Activated T-cell treated with anti-CD3 and anti-CD28 coated beads, Interleukin-2, amount 50 U/mL, for 4 hours (primary cell): ENCODE results near the gene RGS7. TPM values are rescaled to one million over a fixed set of nuclear protein-coding genes. Genes with fewer than 3 reads are reported as not detected.
"Not testable (repeated sequence)": the region's sequence is repeated elsewhere in the genome, so short reads cannot be mapped to it uniquely, and the experiment has no call there.

ENCODE experiments used
- ATAC-seq, 2 donors: fragments of 200-7000 bp; cut with Tn5 transposase; one replicate each; pipeline ENCODE4 v1.10.0; 2021
- DNase-seq: peaks from one replicate; pipeline ENCODE4 v3.0.0-alpha.2; 2020
- H3K27me3 Mint-ChIP-seq: one replicate; pipeline ENCODE4 v1.8.0; 2021; ENCODE audit warnings: low read depth, mixed read lengths
- H3K36me3 Mint-ChIP-seq: one replicate; pipeline ENCODE4 v1.8.0; 2022; ENCODE audit warnings: mixed read lengths; ENCODE audit not compliant: insufficient read depth
- H3K4me1 Mint-ChIP-seq: one replicate; pipeline ENCODE4 v1.8.0; 2021; ENCODE audit warnings: low read depth, mixed read lengths
- H3K4me3 Mint-ChIP-seq: one replicate; pipeline ENCODE4 v1.8.0; 2021; ENCODE audit warnings: mild to moderate bottlenecking, moderate library complexity, mixed read lengths
- H3K9me3 Mint-ChIP-seq: one replicate; pipeline ENCODE4 v1.8.0; 2021; ENCODE audit warnings: mixed read lengths
- total RNA-seq, 3 donors: library from RNA; stranded (reverse); gene quantifications; one replicate each; pipeline ENCODE4 v1.2.1, GENCODE V29; 2021

RGS7 gene
- total RNA-seq, 3 donors from 2014 or later: not detected

DNA sequence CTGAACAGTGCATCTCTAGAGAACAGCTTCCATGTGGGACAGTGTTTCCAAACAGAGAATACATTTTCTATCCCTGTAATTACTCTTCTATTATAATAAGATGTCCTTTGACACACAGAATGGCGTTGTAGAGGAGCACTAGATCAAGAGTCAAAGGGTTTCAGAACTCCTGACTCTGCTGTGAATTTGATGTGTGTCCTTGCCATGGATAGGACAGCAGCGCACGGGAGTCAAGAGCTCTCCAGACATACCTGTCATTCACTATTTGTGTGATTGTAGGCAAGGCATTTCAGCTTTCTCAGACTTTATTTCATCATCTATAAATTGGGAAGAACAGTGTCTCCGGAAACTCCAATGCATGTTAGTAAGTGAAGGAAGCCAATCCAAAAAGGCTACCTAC lies 176.4 kb downstream of the RGS7 start:
- DNase-seq (no peak), ATAC-seq (no peak)
- H3K36me3 Mint-ChIP-seq: no peaks in the 10 kb centered on the region
- H3K4me3 Mint-ChIP-seq: no peak overlapping the region
- H3K4me1 Mint-ChIP-seq: no peaks in the 10 kb centered on the region
- no peaks in the 10 kb centered on the region for H3K27me3 Mint-ChIP-seq
- peaks cover 3% of the 10 kb centered on the region for H3K9me3 Mint-ChIP-seq

- H3K4me1 Mint-ChIP-seq: no peaks in the 10 kb centered on the region
- no peaks in the 10 kb centered on the region for H3K27me3 Mint-ChIP-seq
- ATAC-seq (no peak), DNase-seq (no peak)
- H3K4me3 Mint-ChIP-seq: no peak overlapping the region
- H3K9me3 Mint-ChIP-seq: no peaks in the 10 kb centered on the region
- H3K36me3 Mint-ChIP-seq: no peaks in the 10 kb centered on the region
These were observed 179.3 kb downstream of the RGS7 start for GRCh38 chr1:241177660-241178059.

DNA sequence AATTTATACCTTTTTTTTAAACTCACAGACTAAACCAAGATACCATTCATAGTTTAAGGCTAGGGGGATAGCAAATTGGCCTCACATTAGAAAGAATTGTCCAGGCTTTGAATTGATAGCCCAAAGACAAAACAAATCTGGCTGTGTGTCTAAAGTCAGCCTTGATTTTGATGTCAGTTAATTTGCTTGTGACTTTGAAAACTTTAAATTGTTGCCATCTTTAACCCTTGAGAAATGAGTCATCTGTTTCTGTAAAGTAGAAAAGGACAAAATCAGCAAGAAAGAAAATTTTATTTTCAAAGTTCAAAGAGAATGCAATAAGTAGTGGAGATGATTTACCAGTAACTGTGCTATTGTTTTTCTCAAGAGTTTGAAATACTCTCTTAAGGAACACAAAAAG lies 184.5 kb downstream of the RGS7 start:
- Mint-ChIP-seq H3K4me1 (no peaks in the 10 kb centered on the region), H3K9me3 (no peaks in the 10 kb centered on the region), H3K36me3 (no peaks in the 10 kb centered on the region), H3K4me3 (no peak overlapping the region), H3K27me3 (no peaks in the 10 kb centered on the region)
- no peak for ATAC-seq
- DNase-seq: no peak

DNA sequence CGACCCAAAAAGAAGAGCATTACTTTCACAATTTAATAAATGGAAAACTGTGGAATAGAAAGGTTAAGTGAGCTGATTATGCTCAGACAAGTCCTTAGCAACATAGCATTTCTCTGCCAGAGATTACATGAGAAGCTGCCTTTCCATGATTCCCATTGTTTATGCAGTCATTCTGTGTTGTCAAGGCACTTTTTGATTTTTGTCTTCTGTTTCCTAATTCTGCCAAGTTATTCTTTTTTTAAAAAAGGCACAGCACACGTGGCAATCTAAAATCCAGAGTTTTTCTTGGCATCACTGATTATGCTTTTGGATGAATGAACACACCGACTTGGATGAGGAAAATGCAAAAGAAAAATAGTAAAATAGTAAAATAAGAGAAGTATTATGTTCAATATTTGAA lies 185.0 kb downstream of the RGS7 start:
- H3K36me3 Mint-ChIP-seq: no peaks in the 10 kb centered on the region
- H3K9me3 Mint-ChIP-seq: peaks cover 2% of the 10 kb centered on the region
- no peak for ATAC-seq
- no peaks in the 10 kb centered on the region for H3K27me3 Mint-ChIP-seq
- H3K4me1 Mint-ChIP-seq: no peaks in the 10 kb centered on the region
- no peak overlapping the region for H3K4me3 Mint-ChIP-seq
- no peak for DNase-seq

DNA sequence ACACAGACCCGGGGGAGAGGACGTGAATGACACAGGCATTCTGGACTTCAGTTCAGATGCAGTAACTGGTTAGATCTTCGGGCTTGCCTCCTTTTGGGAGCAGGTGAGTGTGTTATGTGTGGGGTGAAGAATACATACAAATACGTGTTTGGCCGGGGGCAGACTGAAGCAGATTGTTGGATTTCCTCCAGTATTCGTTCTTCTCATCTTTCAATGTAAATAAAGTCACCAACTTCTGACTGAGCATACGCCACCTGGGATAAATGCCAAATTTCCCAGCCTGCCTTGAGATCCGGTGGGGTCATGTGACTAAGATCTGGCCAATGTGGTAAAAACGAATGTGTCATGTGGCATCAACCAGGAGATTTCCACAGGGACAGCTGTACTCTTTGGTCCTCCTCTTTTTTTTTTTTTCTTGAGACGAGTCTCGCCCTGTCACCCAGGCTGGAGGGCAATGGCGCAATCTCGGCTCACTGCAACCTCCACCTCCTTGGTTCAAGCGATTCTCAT lies 189.8 kb downstream of the RGS7 start:
- H3K27me3 Mint-ChIP-seq: no peaks in the 10 kb centered on the region
- H3K9me3 Mint-ChIP-seq: peaks cover 12% of the 10 kb centered on the region
- H3K36me3 Mint-ChIP-seq: no peaks in the 10 kb centered on the region
- no peak for ATAC-seq
- no peak overlapping the region for H3K4me3 Mint-ChIP-seq
- DNase-seq: no peak
- no peaks in the 10 kb centered on the region for H3K4me1 Mint-ChIP-seq

GRCh38 chr1:241166625-241167024 lies 190.4 kb downstream of the RGS7 start:
- no peaks in the 10 kb centered on the region for H3K4me1 Mint-ChIP-seq
- DNase-seq (no peak), ATAC-seq (no peak)
- H3K36me3 Mint-ChIP-seq: no peaks in the 10 kb centered on the region
- H3K4me3 Mint-ChIP-seq: no peak overlapping the region
- peaks cover 12% of the 10 kb centered on the region for H3K9me3 Mint-ChIP-seq
- no peaks in the 10 kb centered on the region for H3K27me3 Mint-ChIP-seq

DNA sequence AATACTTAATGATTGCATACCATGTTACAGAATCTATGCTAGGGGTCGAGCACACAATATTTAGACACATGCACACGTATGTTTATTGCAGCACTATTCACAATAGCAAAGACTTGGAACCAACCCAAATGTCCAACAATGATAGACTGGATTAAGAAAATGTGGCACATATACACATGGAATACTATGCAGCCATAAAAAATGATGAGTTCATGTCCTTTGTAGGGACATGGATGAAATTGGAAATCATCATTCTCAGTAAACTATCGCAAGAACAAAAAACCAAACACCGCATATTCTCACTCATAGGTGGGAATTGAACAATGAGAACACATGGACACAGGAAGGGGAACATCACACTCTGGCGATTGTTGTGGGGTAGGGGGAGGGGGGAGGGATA lies 191.7 kb downstream of the RGS7 start:
- H3K4me1 Mint-ChIP-seq, H3K27me3 Mint-ChIP-seq, ATAC-seq, H3K4me3 Mint-ChIP-seq, H3K36me3 Mint-ChIP-seq, DNase-seq: not testable (repeated sequence)
- H3K9me3 Mint-ChIP-seq: peaks cover 12% of the 10 kb centered on the region

DNA sequence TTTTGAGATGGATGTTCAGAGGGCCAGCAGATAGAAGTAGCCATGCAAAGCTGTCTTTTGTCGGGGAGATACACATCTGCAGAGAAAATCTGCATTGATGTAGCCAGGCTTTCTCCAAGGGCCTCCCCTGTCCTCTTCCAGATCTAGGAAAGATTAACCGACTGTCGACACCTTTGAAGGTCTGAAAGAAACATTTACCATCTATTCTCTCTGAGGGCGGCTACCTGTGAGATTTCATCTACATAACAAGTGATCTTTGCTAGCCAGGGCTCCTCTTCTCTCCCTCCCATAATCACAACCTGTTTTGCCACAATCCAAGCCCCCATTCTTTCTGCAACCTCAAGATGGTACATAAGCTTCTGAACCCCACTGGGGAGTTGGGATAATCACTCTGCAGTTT lies 193.6 kb downstream of the RGS7 start:
- Mint-ChIP-seq H3K9me3 (peaks cover 12% of the 10 kb centered on the region), H3K27me3 (no peaks in the 10 kb centered on the region), H3K4me3 (no peak overlapping the region), H3K36me3 (no peaks in the 10 kb centered on the region), H3K4me1 (no peaks in the 10 kb centered on the region)
- DNase-seq: no peak
- ATAC-seq: no peak

- Mint-ChIP-seq H3K36me3 (no peaks in the 10 kb centered on the region), H3K4me1 (no peaks in the 10 kb centered on the region), H3K4me3 (no peak overlapping the region)
These were observed 195.8 kb downstream of the RGS7 start for GRCh38 chr1:241161188-241161689.

DNA sequence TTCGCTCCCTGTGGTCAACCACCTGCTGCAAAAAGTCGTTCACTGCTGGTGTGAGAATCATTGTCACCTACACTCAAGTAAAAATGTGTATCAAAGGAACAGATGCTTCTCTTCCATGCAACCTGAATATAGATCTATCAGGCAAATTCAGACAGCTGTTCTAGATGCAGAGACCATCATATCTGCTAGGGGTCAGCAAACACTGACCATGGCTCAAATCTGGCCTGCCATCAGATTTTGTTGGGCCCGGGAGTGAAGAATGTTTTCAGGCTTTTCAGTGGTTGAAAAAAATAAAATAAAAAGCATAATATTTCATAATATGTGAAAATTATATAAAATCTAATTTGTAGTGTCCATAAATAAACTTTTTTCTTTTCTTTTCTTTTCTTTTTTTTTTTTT lies 199.6 kb downstream of the RGS7 start:
- Mint-ChIP-seq H3K36me3 (no peaks in the 10 kb centered on the region), H3K9me3 (peaks cover 15% of the 10 kb centered on the region), H3K27me3 (no peaks in the 10 kb centered on the region), H3K4me1 (no peaks in the 10 kb centered on the region), H3K4me3 (no peak overlapping the region)
- DNase-seq (no peak), ATAC-seq (no peak)

More at GRCh38 chr1:241161188-241161689, 195.8 kb downstream of the RGS7 start:
- no peak for DNase-seq
- no peaks in the 10 kb centered on the region for H3K27me3 Mint-ChIP-seq
- no peak for ATAC-seq
- peaks cover 7% of the 10 kb centered on the region for H3K9me3 Mint-ChIP-seq

DNA sequence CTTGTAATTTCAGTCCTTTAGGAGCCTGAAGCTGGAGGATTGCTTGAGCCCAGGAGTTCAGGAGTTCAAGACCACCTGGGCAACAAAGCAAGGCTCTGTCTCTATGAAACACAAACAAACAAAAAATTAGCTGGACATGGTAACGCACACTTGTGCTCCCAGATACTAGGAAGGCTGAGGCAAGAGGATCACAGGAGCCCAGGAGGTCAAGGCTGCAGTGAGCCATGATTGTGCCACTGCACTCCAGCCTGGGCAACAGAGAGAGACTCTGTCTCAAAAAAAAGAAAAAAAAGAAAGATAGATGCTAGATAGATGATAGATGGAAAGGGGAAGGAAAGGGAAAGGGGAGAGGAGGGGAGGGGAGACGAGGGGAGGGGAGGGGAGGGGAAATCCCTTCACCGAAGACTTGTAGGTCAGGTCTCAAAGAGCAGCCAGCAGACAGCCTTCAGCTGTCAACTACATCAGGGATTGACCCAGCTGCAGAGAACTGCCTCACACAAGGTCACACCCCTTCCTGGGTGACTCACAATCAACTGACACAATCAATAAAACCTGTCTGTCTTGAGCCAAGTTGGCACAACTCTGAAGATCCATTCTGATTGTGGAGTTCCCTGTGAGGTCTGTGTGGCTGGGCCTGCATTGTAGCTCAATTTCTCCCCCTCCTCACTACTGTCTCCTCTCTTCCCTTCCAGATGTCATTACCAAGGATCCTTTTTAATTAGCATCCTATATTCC lies 200.6 kb downstream of the RGS7 start:
- Mint-ChIP-seq H3K4me3 (no peak overlapping the region), H3K9me3 (peaks cover 15% of the 10 kb centered on the region), H3K4me1 (no peaks in the 10 kb centered on the region), H3K27me3 (no peaks in the 10 kb centered on the region), H3K36me3 (no peaks in the 10 kb centered on the region)
- DNase-seq (no peak), ATAC-seq (no peak)

GRCh38 chr1:241145881-241146280 lies 211.1 kb downstream of the RGS7 start:
- Mint-ChIP-seq H3K27me3 (no peaks in the 10 kb centered on the region), H3K36me3 (no peaks in the 10 kb centered on the region), H3K4me3 (no peak overlapping the region), H3K4me1 (no peaks in the 10 kb centered on the region), H3K9me3 (peaks cover 10% of the 10 kb centered on the region)
- DNase-seq: no peak
- ATAC-seq: no peak

GRCh38 chr1:241143765-241144442 lies 213.1 kb downstream of the RGS7 start:
- Mint-ChIP-seq H3K36me3 (no peaks in the 10 kb centered on the region), H3K4me3 (no peak overlapping the region), H3K9me3 (peaks cover 10% of the 10 kb centered on the region), H3K27me3 (no peaks in the 10 kb centered on the region), H3K4me1 (no peaks in the 10 kb centered on the region)
- no peak for ATAC-seq
- no peak for DNase-seq

GRCh38 chr1:241142493-241142892 lies 214.5 kb downstream of the RGS7 start:
- peaks cover 10% of the 10 kb centered on the region for H3K9me3 Mint-ChIP-seq
- H3K4me3 Mint-ChIP-seq: no peak overlapping the region
- H3K4me1 Mint-ChIP-seq: no peaks in the 10 kb centered on the region
- no peaks in the 10 kb centered on the region for H3K27me3 Mint-ChIP-seq
- no peak for DNase-seq
- ATAC-seq: no peak
- no peaks in the 10 kb centered on the region for H3K36me3 Mint-ChIP-seq

- not testable (repeated sequence) for H3K27me3 Mint-ChIP-seq, H3K9me3 Mint-ChIP-seq, H3K36me3 Mint-ChIP-seq, DNase-seq, H3K4me1 Mint-ChIP-seq, H3K4me3 Mint-ChIP-seq, ATAC-seq
These were observed 215.4 kb downstream of the RGS7 start for GRCh38 chr1:241141646-241142045.
